ENCODE data around the gene PPIL6.
"Not testable (repeated sequence)": the region's sequence is repeated elsewhere in the genome, so short reads cannot be mapped to it uniquely, and the experiment has no call there.

Gene PPIL6

GRCh38 chr6:109364382-109365078 is 75.9 kb downstream of the PPIL6 start:
- not testable (repeated sequence) for H3K9me3 ChIP-seq (ENCODE audit: insufficient read depth, low read depth, low read length); H3K23ac ChIP-seq (ENCODE audit: low read length); H2AFZ ChIP-seq (ENCODE audit: insufficient read depth, low read length, poor library complexity); H2BK12ac ChIP-seq (ENCODE audit: low read length); H3K14ac ChIP-seq (ENCODE audit: low read length); H4K12ac ChIP-seq (ENCODE audit: low read depth, low read length); H3K18ac ChIP-seq (ENCODE audit: low read length); DNase-seq; H3K4ac ChIP-seq (ENCODE audit: low read depth, low read length); H3K79me1 ChIP-seq (ENCODE audit: low read length); H4K8ac ChIP-seq (ENCODE audit: low read depth, low read length); H3K4me1 ChIP-seq (ENCODE audit: control insufficient read depth in 1 of 2, insufficient read depth in 2 of 2, low read length in 2 of 2); H3K4me3 ChIP-seq (ENCODE audit: low read depth, low read length); H3K27me3 ChIP-seq (ENCODE audit: insufficient read depth, low read length); H2BK120ac ChIP-seq (ENCODE audit: insufficient read depth, low read length, poor library complexity); H4K91ac ChIP-seq (ENCODE audit: low read depth, low read length); H3K4me2 ChIP-seq (ENCODE audit: low read length); H3K79me2 ChIP-seq (ENCODE audit: control insufficient read depth, insufficient read depth, low read length, poor library complexity); H2BK5ac ChIP-seq (ENCODE audit: low read depth, low read length, poor library complexity); H2AK5ac ChIP-seq (ENCODE audit: low read length); H3K9ac ChIP-seq (ENCODE audit: low read length); H3K27ac ChIP-seq (ENCODE audit: low read depth, low read length)
- no CpG with 5 or more reads among the region's 5 CpGs for WGBS (ENCODE audit: extremely low coverage, insufficient coverage, insufficient read length)
- peaks cover 15 to 21% of the 10 kb centered on the region in 2 experiments for H3K36me3 ChIP-seq (ENCODE audit: control insufficient read depth in 1 of 2, insufficient read depth in 2 of 2, low read length in 2 of 2)

GRCh38 chr6:109363753-109364152 is 76.7 kb downstream of the PPIL6 start:
- Histone ChIP-seq H2BK5ac (ENCODE audit: low read depth, low read length, poor library complexity) (no peak overlapping the region), H3K14ac (ENCODE audit: low read length) (no peak overlapping the region), H3K18ac (ENCODE audit: low read length) (no peak overlapping the region), H2AFZ (ENCODE audit: insufficient read depth, low read length, poor library complexity) (no peak overlapping the region), H2AK5ac (ENCODE audit: low read length) (no peak overlapping the region), H2BK12ac (ENCODE audit: low read length) (no peak overlapping the region), H3K79me2 (ENCODE audit: control insufficient read depth, insufficient read depth, low read length, poor library complexity) (no peaks in the 10 kb centered on the region), H3K23ac (ENCODE audit: low read length) (no peak overlapping the region), H3K9ac (ENCODE audit: low read length) (no peak overlapping the region), H3K36me3 (ENCODE audit: control insufficient read depth in 1 of 2, insufficient read depth in 2 of 2, low read length in 2 of 2) (peaks cover 15 to 25% of the 10 kb centered on the region in 2 experiments), H3K79me1 (ENCODE audit: low read length) (no peaks in the 10 kb centered on the region), H4K91ac (ENCODE audit: low read depth, low read length) (no peak overlapping the region), H4K12ac (ENCODE audit: low read depth, low read length) (no peak overlapping the region), H3K4me3 (ENCODE audit: low read depth, low read length) (no peak overlapping the region), H3K9me3 (ENCODE audit: insufficient read depth, low read depth, low read length) (no peaks in the 10 kb centered on the region), H2BK120ac (ENCODE audit: insufficient read depth, low read length, poor library complexity) (no peak overlapping the region), H3K4me1 (ENCODE audit: control insufficient read depth in 1 of 2, insufficient read depth in 2 of 2, low read length in 2 of 2) (no peaks in the 10 kb centered on the region), H3K27me3 (ENCODE audit: insufficient read depth, low read length) (no peaks in the 10 kb centered on the region), H3K27ac (ENCODE audit: low read depth, low read length) (no peak overlapping the region), H3K4ac (ENCODE audit: low read depth, low read length) (no peak overlapping the region), H4K8ac (ENCODE audit: low read depth, low read length) (no peak overlapping the region), H3K4me2 (ENCODE audit: low read length) (no peak overlapping the region)
- WGBS (ENCODE audit: extremely low coverage, insufficient coverage, insufficient read length): no CpG with 5 or more reads among the region's 2 CpGs
- no peak for DNase-seq

- no peak overlapping the region for H3K4me3 ChIP-seq (ENCODE audit: low read depth, low read length)
- H3K9ac ChIP-seq (ENCODE audit: low read length): no peak overlapping the region
- H3K4ac ChIP-seq (ENCODE audit: low read depth, low read length): no peak overlapping the region
- H3K4me2 ChIP-seq (ENCODE audit: low read length): no peak overlapping the region
- H3K4me1 ChIP-seq (ENCODE audit: control insufficient read depth in 1 of 2, insufficient read depth in 2 of 2, low read length in 2 of 2): no peaks in the 10 kb centered on the region
- H3K79me1 ChIP-seq (ENCODE audit: low read length): no peaks in the 10 kb centered on the region
- H3K79me2 ChIP-seq (ENCODE audit: control insufficient read depth, insufficient read depth, low read length, poor library complexity): no peaks in the 10 kb centered on the region
- H4K8ac ChIP-seq (ENCODE audit: low read depth, low read length): no peak overlapping the region
- no peak overlapping the region for H3K14ac ChIP-seq (ENCODE audit: low read length)
- no peak overlapping the region for H4K12ac ChIP-seq (ENCODE audit: low read depth, low read length)
- H3K18ac ChIP-seq (ENCODE audit: low read length): no peak overlapping the region
- H3K9me3 ChIP-seq (ENCODE audit: insufficient read depth, low read depth, low read length): no peaks in the 10 kb centered on the region
- peaks cover 15 to 24% of the 10 kb centered on the region in 2 experiments for H3K36me3 ChIP-seq (ENCODE audit: control insufficient read depth in 1 of 2, insufficient read depth in 2 of 2, low read length in 2 of 2)
- H3K27me3 ChIP-seq (ENCODE audit: insufficient read depth, low read length): no peaks in the 10 kb centered on the region
- WGBS (ENCODE audit: extremely low coverage, insufficient coverage, insufficient read length): no CpG with 5 or more reads among the region's 7 CpGs
- H3K23ac ChIP-seq (ENCODE audit: low read length): no peak overlapping the region
- H2AK5ac ChIP-seq (ENCODE audit: low read length): no peak overlapping the region
- H2AFZ ChIP-seq (ENCODE audit: insufficient read depth, low read length, poor library complexity): no peak overlapping the region
- no peak overlapping the region for H3K27ac ChIP-seq (ENCODE audit: low read depth, low read length)
- no peak for DNase-seq
- H2BK120ac ChIP-seq (ENCODE audit: insufficient read depth, low read length, poor library complexity): no peak overlapping the region
- no peak overlapping the region for H2BK5ac ChIP-seq (ENCODE audit: low read depth, low read length, poor library complexity)
- H4K91ac ChIP-seq (ENCODE audit: low read depth, low read length): no peak overlapping the region
- no peak overlapping the region for H2BK12ac ChIP-seq (ENCODE audit: low read length)
Observed at GRCh38 chr6:109362102-109362884, 78.1 kb downstream of the PPIL6 start.

- Histone ChIP-seq H3K4ac (ENCODE audit: low read depth, low read length) (no peak overlapping the region), H3K9ac (ENCODE audit: low read length) (no peak overlapping the region), H2AFZ (ENCODE audit: insufficient read depth, low read length, poor library complexity) (no peak overlapping the region), H3K36me3 (ENCODE audit: control insufficient read depth in 1 of 2, insufficient read depth in 2 of 2, low read length in 2 of 2) (peaks cover 17 to 27% of the 10 kb centered on the region in 2 experiments), H3K4me1 (ENCODE audit: control insufficient read depth in 1 of 2, insufficient read depth in 2 of 2, low read length in 2 of 2) (no peaks in the 10 kb centered on the region), H3K27me3 (ENCODE audit: insufficient read depth, low read length) (no peaks in the 10 kb centered on the region), H4K91ac (ENCODE audit: low read depth, low read length) (no peak overlapping the region), H3K27ac (ENCODE audit: low read depth, low read length) (no peak overlapping the region), H3K18ac (ENCODE audit: low read length) (no peak overlapping the region), H2AK5ac (ENCODE audit: low read length) (no peak overlapping the region), H2BK12ac (ENCODE audit: low read length) (no peak overlapping the region), H3K4me3 (ENCODE audit: low read depth, low read length) (no peak overlapping the region), H4K8ac (ENCODE audit: low read depth, low read length) (no peak overlapping the region), H3K23ac (ENCODE audit: low read length) (no peak overlapping the region), H3K14ac (ENCODE audit: low read length) (no peak overlapping the region), H2BK5ac (ENCODE audit: low read depth, low read length, poor library complexity) (no peak overlapping the region), H4K12ac (ENCODE audit: low read depth, low read length) (no peak overlapping the region), H3K9me3 (ENCODE audit: insufficient read depth, low read depth, low read length) (peaks cover 2% of the 10 kb centered on the region), H3K79me1 (ENCODE audit: low read length) (no peaks in the 10 kb centered on the region), H2BK120ac (ENCODE audit: insufficient read depth, low read length, poor library complexity) (no peak overlapping the region), H3K79me2 (ENCODE audit: control insufficient read depth, insufficient read depth, low read length, poor library complexity) (no peaks in the 10 kb centered on the region), H3K4me2 (ENCODE audit: low read length) (no peak overlapping the region)
- DNase-seq: no peak
Observed at GRCh38 chr6:109360791-109361190, 79.6 kb downstream of the PPIL6 start.
